Activated T-helper 9 cell treated with anti-CD3 and anti-CD28 coated beads, Interleukin-2, amount 50 U/mL, for 16 hours (primary cell): ENCODE data around the gene RDH5.

ENCODE experiments used
- DNase-seq: peaks from one replicate; pipeline ENCODE4 v3.0.0-alpha.2; 2020; ENCODE audit warnings: low read depth

RDH5 gene

GRCh38 chr12:55712700-55713415, 7.3 kb upstream of the RDH5 start:
- DNase-seq: no peak

- DNase-seq: no peak
These were observed 6.5 kb upstream of the RDH5 start for GRCh38 chr12:55713721-55714120.

DNA sequence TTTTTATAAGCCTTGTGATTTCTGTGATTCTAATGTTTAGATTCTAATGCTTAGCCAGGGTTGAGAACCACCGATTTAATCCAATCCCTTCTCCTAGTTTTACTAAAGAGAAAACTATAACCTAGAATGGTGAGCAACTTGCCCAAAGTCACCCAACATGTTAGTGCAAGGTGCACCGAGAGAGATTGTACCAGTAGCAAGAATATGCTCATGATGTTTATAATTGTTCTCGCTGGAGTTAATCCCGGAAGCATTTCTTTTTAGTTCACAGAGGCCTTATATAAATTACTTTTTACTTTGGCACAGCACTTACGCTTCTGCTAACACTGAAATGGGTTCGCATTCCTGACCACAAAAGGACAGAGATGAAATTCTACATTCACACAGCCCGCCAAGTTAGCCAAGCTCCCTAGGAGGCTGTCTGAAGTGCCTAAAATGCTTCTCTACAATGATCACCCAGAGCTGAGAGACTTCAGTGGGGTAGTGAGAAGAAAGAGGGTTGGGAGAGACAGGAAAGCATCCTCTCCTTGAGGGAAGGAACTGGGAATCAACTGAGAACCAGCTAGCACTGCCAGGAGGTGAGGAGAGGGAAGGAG, 4.9 kb upstream of the RDH5 start:
- no peak for DNase-seq

DNA sequence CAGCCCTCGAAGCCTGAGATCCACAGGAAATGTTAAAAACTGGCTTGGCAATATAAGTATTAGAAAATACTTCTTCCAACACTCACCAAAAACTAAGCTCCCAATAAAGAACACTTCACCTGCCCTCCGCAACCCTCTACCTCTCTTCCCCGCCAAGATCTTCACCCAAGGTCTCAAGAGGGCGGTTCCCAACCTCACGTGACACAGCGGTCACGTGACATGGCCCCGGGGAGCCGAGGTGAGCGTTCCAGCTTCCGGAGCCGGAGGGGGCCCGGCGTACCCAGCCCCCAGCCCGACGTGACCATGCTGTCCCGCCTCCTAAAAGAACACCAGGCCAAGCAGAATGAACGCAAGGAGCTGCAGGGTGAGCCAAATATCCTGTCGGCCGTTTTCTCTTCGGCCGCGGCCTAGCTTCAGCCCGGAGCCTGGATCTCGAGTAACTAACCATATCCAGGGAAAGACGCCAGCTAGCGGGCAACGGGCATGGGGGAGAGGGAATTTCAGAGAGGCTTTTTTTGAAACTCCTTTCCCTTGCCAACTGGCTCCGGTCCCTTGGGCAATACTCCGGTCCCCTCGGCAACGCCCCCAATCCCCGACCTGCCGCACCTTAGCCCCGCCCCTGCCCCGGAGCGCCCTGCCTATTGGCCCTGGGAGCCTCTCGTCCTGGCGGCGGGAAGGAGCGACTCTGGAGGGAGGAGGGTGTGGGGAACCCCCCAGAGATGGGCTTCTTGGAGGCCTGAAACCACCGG, 4.2 kb upstream of the RDH5 start, which contains the start of gene BLOC1S1:
BLOC1S1 (plus strand) TSS at position 214 of the 749 bp plus-strand sequence; CDS start at position 220, 6 bp downstream.
- peak; percentile 90 for DNase-seq

GRCh38 chr12:55716582-55716957, 3.6 kb upstream of the RDH5 start:
- no peak for DNase-seq

DNA sequence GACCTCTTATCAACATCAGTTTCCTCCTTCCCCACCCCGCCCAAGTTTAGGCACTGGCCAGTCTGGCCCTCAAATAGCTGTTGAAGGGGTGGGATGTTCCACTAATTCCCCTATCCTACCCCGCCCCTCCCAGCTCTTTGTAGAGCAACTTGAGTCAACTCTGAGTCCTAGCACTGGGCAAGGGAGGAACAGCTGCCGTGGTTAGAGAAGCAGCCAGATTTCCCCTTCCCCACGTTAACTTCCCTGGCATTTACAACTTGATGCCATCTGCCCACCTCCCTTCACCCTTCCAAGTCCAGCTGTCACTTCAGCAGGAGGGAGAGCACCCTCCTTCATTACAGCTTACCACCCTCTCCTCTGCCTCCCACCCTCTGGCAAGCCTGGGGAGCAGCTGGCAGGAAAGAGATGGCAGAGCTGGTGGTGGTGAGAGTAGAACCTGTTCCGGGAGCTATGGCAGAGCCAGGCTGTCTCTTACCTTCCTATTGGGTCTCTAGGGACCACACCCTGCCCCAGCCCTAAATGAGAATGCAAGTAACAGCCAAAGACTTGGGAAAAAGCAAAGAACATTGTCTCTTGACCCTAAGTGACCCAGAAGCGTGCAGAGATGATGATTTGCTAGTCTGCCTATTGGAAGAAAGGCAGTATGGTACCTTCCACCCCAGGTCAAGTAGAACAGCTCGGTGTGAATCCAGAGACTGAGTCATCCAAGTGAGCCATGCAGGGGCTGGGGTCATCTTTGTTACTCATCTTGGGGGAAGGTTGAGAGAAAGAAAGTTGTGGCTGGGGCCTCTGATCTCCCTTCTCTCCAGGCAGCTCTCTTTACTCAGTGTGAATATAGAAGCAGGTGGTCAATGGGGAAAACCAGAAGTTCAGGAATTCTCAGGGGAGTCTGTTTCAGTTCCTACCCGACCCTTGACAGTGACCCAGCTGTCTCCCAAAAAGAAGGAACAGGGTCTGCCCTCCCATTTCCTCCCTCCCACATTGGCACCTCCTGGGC, 2.9 kb upstream of the RDH5 start:
- DNase-seq: no peak

- no peak for DNase-seq
These were observed 2.2 kb upstream of the RDH5 start for GRCh38 chr12:55718015-55718414.

- DNase-seq: no peak
These were observed 1.4 kb upstream of the RDH5 start for GRCh38 chr12:55718624-55719275.

DNA sequence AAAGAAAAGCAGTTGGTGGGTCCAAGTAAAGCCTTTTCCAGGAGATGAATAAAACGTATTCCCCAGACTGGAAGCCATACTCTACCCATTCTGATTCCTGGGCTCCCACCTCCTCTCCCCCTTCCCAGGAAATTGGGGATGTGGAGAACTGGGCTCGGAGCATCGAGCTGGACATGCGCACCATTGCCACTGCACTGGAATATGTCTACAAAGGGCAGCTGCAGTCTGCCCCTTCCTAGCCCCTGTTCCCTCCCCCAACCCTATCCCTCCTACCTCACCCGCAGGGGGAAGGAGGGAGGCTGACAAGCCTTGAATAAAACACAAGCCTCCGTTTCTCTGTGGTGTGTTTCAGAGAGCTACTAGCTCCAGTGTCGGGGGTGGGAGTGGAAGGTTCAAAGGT, 822 bp upstream of the RDH5 start:
- no peak for DNase-seq

DNA sequence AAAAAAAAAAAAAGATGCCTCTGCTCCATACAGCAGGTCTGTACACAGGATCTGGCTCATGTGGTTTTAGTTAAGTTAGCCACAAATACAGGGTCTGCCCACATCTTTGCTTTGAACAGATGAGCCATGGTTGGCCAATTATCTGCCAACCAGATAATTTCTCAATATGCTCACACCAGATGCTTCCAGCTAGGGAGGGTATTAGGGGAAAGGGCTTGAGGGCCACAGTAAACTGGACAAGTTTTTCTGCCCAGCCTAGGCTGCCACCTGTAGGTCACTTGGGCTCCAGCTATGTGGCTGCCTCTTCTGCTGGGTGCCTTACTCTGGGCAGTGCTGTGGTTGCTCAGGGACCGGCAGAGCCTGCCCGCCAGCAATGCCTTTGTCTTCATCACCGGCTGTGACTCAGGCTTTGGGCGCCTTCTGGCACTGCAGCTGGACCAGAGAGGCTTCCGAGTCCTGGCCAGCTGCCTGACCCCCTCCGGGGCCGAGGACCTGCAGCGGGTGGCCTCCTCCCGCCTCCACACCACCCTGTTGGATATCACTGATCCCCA, 776 bp downstream of the RDH5 start:
- no peak for DNase-seq

GRCh38 chr12:55721601-55722213, 1.5 kb downstream of the RDH5 start:
- DNase-seq: no peak

DNA sequence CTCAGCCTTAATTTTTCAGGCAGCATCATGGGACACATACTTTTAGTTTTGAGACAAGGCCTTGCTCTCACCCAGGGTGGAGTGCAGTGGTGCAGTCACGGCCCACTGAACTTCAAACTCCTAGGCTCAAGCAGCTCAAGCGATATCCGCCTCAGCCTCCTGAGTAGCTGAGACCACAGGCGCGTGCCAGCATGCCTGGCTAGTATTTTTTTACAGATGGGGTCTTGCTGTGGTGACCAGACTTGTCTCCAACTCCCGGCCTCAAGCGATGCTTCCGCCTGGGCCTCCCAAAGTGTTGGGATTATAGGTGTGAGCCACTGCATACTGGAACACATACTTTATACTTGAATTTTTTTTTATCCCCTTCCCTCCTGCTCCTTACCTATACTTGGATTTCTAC, 2.8 kb downstream of the RDH5 start:
- no peak for DNase-seq

GRCh38 chr12:55723516-55724225, 3.5 kb downstream of the RDH5 start:
- no peak for DNase-seq

- peak; percentile 38 for DNase-seq
These were observed 4.2 kb downstream of the RDH5 start for GRCh38 chr12:55724226-55724939.

DNA sequence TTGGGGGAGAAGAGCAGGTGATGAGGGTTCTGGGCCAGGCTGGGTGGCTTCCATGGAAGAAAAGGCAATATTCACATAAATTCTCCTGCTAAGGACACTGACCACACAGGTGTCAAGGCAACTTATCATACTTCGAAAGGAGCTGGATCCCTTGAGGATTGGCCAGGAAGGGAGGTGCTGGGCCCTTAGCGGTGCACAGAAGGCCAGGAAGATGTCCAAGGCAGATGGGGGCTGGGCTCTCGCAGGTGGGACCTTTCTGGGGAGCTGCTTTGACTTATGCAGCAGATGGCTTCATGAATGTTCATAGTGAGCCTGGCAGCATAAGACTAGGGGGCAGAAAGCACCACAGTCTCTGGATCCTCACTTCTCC, 4.7 kb downstream of the RDH5 start:
- DNase-seq: no peak

DNA sequence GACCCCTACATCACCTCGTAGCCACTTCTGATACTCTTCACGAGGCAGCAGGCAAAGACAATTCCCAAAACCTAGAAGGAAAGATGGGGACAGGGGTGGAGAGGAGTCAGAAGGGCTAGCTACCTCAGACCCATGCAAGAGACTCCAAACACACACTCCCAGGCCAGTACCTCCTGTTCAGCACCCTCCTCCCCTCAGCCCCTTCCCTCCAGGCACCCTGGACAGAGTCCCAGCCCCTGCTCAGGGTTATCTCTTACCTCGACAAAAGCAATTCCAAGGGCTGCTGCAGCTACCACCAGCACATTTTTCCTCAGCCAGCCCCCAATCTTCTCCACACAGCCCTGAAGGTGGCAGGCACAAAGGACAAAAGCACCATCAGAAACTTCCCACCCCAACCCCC, 5.4 kb downstream of the RDH5 start:
- no peak for DNase-seq

GRCh38 chr12:55726971-55727370, 6.8 kb downstream of the RDH5 start:
- no peak for DNase-seq

GRCh38 chr12:55727643-55728185, 7.5 kb downstream of the RDH5 start:
- DNase-seq: no peak
